ENCODE results near the gene TMEM255A. TPM values are rescaled to one million over a fixed set of nuclear protein-coding genes. Genes with fewer than 3 reads are reported as not detected.

TMEM255A gene
- total and polyA plus RNA-seq, 8 donors, result 0.25 to 2.0 (median 0.65) TPM; not detected in 2

- Histone ChIP-seq H3K4me1 (peaks cover 7 to 23% (median 19%) of the 10 kb centered on the region in 4 donors), H3K27ac (no peak overlapping the region), H3K9me3 (peaks cover 0 to 10% (median 3%) of the 10 kb centered on the region in 4 donors), H3K36me3 (no peaks in the 10 kb centered on the region), H3K27me3 (peaks cover 14 to 47% (median 43%) of the 10 kb centered on the region in 3 donors), H3K4me3 (no peak overlapping the region)
- DNase-seq, result no peak
- intact Hi-C loops (cut with DNase I; ENCODE audit: low total_unique reads), result no loop called here
- WGBS, 5 donors, result 32 to 43% (median 41%) methylated on average over 8 to 11 of the region's 11 CpGs
- TF ChIP-seq POLR2AphosphoS5 (IDR thresholded peaks at IDR 0.05), result no peak
- no peak for TF ChIP-seq POLR2A (IDR thresholded peaks at IDR 0.05)
- no peak for TF ChIP-seq CTCF (IDR thresholded peaks at IDR 0.05)
- no peak for TF ChIP-seq EP300 (IDR thresholded peaks at IDR 0.05)
These were observed 5.6 kb downstream of the TMEM255A start for GRCh38 chrX:120305531-120306141.

GRCh38 chrX:120304256-120304655, 7.0 kb downstream of the TMEM255A start:
- TF ChIP-seq CTCF (IDR thresholded peaks at IDR 0.05), result no peak
- TF ChIP-seq POLR2AphosphoS5 (IDR thresholded peaks at IDR 0.05), result no peak
- no peak for TF ChIP-seq EP300 (IDR thresholded peaks at IDR 0.05)
- TF ChIP-seq POLR2A (IDR thresholded peaks at IDR 0.05), result no peak
- no peak overlapping the region for H3K4me3 ChIP-seq
- DNase-seq, result no peak
- H3K27me3 ChIP-seq, result peaks cover 7 to 33% (median 31%) of the 10 kb centered on the region in 3 donors
- intact Hi-C loops (cut with DNase I; ENCODE audit: low total_unique reads), result no loop called here
- peaks cover 0 to 9% (median 6%) of the 10 kb centered on the region in 4 donors for H3K4me1 ChIP-seq
- no peak overlapping the region for H3K27ac ChIP-seq
- 61 to 81% (median 72%) methylated on average over 7 to 8 of the region's 8 CpGs for WGBS, 5 donors
- H3K9me3 ChIP-seq, result peaks cover 0 to 1% (median under 1%) of the 10 kb centered on the region in 4 donors
- H3K36me3 ChIP-seq, result no peaks in the 10 kb centered on the region

GRCh38 chrX:120302434-120302833, 8.8 kb downstream of the TMEM255A start:
- 3 to 18% (median 11%) methylated on average over 4 of the region's 4 CpGs for WGBS, 5 donors
- DNase-seq, result peak in 1 of 2 donors; percentile 55
- TF ChIP-seq EP300 (IDR thresholded peaks at IDR 0.05) (no peak), POLR2A (IDR thresholded peaks at IDR 0.05) (no peak), POLR2AphosphoS5 (IDR thresholded peaks at IDR 0.05) (no peak), CTCF (IDR thresholded peaks at IDR 0.05) (no peak)

GRCh38 chrX:120301960-120302359, 9.3 kb downstream of the TMEM255A start:
- Histone ChIP-seq H3K27ac (no peak overlapping the region), H3K4me1 (no peaks in the 10 kb centered on the region), H3K36me3 (no peaks in the 10 kb centered on the region), H3K9me3 (no peaks in the 10 kb centered on the region), H3K4me3 (no peak overlapping the region), H3K27me3 (peaks cover 2 to 15% (median 13%) of the 10 kb centered on the region in 3 donors)
- TF ChIP-seq EP300 (IDR thresholded peaks at IDR 0.05), result no peak
- TF ChIP-seq POLR2AphosphoS5 (IDR thresholded peaks at IDR 0.05), result no peak
- no peak for TF ChIP-seq POLR2A (IDR thresholded peaks at IDR 0.05)
- no peak for TF ChIP-seq CTCF (IDR thresholded peaks at IDR 0.05)
- DNase-seq, result no peak
- WGBS, 5 donors, result 28 to 41% (median 39%) methylated on average over 4 of the region's 4 CpGs
- intact Hi-C loops (cut with DNase I; ENCODE audit: low total_unique reads), result no loop called here

More at GRCh38 chrX:120302434-120302833, 8.8 kb downstream of the TMEM255A start:
- no peaks in the 10 kb centered on the region for H3K4me1 ChIP-seq
- H3K9me3 ChIP-seq, result no peaks in the 10 kb centered on the region
- no peaks in the 10 kb centered on the region for H3K36me3 ChIP-seq
- no peak overlapping the region for H3K4me3 ChIP-seq
- peaks cover 4 to 15% (median 14%) of the 10 kb centered on the region in 3 donors for H3K27me3 ChIP-seq
- no peak overlapping the region for H3K27ac ChIP-seq
- intact Hi-C loops (cut with DNase I; ENCODE audit: low total_unique reads), result no loop called here
